Activated T-cell treated with anti-CD3 and anti-CD28 coated beads for 48 hours (primary cell): ENCODE data around the gene QSOX2.

Experiments
- DNase-seq: peaks from one replicate; pipeline ENCODE4 v3.0.0-alpha.2; 2020; ENCODE audit warnings: low read depth

QSOX2 gene

GRCh38 chr9:136190237-136190601 lies 55.4 kb downstream of the QSOX2 start:
- DNase-seq: no peak

GRCh38 chr9:136189394-136190236 lies 56.0 kb downstream of the QSOX2 start:
- DNase-seq: no peak

- DNase-seq: no peak
Measured at GRCh38 chr9:136187683-136188586, 57.7 kb downstream of the QSOX2 start.

DNA sequence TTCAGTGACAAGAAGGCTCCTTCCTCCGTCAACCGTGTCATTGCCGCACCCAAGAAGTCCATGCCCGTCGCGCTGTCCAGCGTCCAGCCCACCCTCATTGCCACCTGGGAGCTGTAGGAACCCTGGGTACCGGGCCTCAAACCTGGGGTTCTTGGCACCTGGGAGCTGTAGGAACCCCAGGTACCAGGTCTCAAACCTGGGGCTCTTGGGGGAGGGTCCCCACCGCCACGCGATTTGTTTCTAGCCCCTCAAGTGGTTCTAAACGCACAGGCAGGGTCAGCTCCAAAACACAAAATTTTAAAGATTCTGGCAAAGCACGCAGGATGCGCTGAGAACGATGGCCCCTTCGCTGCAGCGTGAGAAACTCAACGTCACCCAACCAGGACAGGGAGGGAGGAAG lies 58.4 kb downstream of the QSOX2 start:
- DNase-seq: no peak

GRCh38 chr9:136186386-136186785 lies 59.2 kb downstream of the QSOX2 start:
- no peak for DNase-seq

DNA sequence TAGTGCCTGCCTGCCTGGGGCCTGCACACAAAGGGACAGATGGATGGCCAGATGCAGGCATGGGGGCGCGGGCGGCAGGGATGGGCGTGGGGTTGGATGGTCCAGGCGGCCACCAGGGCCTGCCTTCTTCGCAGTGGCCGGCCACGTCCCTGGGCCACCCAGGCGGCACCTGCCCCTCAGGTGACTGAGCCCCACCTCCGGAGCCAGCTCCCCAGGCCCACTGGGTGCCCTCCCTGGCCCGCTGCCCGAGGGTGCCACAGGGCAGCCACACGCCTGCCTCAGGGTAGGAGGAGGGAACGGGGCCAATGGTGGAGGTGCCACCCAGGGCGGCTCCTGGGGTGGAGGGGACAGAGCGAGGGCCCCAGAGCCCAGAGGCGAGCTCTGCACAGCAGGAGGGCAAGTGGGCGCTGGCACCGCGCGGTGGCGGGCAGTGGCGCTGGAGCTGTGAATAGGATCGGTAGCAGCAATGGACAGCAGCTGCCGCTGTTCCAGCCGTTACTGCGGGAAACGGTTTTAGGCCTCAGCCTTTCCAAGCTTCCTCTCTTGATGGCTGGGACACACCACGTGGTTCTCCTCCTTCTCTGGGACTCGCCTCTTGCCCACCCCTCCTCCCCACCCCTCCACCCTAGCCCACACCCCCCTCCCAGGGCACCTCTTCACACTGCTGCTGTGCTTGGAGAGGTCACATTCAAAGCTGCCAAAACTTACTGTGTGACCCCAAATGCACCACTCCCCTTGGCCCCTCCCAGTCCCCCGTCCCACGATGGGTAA lies 59.8 kb downstream of the QSOX2 start:
- DNase-seq: no peak

- DNase-seq: no peak
Measured at GRCh38 chr9:136185066-136185465, 60.5 kb downstream of the QSOX2 start.

GRCh38 chr9:136182850-136183422 lies 62.7 kb downstream of the QSOX2 start:
- DNase-seq: no peak

DNA sequence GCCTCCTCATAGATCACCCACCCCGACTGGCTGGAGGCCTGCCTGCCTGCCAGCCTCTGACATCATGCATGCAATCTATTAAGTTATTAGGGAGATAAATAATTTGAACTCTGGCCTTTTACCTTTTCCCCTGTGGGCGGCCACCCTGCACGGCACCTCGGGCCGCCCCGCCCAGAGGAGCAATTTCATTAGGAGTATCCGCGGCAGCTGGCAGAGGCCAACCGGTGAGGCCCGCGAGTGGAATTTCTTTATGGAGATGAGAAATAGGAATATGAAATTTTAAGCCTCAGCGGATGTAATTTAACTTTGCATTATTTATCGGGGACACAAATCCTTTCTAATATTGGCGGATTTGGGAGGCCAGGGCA lies 63.2 kb downstream of the QSOX2 start:
- no peak for DNase-seq

- DNase-seq: no peak
Measured at GRCh38 chr9:136181784-136182419, 63.7 kb downstream of the QSOX2 start.

DNA sequence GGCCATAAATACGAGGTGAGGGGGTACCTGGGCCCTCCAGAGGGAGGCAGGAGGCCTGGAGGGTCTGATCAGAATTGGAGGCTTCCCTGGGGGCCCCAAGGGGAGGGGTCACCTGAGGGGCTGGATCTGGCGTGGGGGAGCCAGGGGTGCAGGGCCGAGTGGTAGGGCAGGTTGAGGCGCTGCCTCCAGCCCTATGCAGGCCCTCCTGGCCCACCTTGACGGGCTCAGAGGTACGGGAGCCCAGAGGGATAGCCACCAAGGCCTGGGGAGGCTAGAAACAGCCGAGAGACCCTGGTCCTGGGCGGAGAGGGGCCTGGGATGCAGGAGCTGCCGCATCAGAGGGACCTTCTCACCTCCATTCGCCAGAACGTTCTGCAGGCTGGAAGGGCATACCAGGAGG lies 65.0 kb downstream of the QSOX2 start:
- DNase-seq: no peak

DNA sequence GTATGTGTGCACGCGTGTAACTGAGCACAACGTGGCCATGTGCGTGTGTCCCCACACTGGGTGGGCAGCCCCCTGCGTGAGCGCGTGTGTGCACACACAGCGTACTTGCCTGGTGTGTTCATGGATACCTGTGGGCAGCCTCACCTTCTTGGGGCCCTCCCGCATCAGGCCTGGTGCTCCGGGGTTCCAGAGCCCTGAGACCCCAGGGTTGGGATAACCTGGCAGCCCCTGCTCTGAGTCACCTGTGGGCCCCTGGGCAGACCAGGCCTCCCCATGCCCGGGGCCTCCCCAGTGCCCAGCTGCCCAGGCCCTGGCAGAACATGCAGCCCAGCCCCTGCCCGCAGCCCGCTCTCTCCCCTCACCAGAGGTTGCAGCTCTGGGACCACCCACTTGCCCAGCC lies 65.9 kb downstream of the QSOX2 start:
- DNase-seq: no peak

DNA sequence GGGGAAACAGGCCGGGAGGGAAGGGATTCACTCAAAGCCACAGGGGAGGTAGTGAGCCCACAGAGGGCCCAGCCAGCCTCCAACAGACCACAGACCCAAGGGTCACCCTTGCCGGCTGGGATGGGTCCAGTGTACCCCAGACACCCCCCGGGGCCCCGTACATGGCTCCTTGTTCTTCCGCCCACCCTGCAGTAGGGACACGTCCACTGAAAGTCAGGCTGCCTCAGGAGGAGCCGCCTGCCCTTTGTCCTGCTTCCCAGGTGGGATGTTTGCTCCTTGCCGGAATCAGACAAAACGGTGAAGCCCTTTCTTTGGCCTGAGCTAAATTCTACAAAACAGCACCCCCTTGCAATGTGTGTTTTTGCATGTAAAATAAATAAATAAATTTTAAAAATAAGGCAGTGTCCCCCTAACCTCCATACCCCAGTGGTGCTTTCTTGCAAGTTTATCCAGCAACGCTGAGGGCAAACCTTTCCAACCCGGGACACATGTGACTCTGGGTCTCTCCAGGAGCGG lies 66.5 kb downstream of the QSOX2 start:
- no peak for DNase-seq

- no peak for DNase-seq
Measured at GRCh38 chr9:136178773-136179075, 66.9 kb downstream of the QSOX2 start.

DNA sequence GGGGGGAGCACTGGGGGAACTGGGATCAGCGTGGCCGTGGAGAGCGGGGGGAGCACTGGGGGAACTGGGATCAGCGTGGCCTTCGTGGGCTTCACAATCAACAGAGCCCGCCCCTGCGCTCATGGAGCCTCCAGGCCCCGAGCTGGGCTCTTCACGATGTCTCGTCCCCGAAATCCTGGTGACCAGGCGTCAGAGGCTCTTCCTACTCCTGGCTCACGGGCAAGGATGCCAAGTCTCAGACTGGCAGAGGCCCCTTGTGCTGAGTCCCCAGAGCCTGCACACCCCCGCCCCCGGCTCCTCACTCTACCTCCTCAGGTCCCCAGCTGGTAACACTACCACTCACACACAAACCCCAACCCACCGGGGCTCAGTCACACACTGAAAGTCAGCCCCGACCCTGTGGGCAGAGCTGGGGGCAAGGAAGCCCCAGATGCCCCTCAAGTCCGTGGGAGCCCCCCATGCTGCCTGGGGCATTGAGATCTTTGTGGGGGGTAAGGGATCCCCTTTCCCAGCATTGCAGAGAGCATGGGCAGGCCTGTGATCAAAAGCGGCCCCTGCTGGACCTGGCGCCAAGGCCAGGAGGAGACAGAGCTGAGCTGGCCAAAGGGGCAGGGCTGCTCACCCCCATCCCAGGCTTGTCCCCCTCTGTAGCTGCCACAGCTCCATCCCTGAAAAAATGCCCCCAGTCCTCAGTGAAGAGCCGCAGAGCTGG lies 67.4 kb downstream of the QSOX2 start:
- DNase-seq: no peak

DNA sequence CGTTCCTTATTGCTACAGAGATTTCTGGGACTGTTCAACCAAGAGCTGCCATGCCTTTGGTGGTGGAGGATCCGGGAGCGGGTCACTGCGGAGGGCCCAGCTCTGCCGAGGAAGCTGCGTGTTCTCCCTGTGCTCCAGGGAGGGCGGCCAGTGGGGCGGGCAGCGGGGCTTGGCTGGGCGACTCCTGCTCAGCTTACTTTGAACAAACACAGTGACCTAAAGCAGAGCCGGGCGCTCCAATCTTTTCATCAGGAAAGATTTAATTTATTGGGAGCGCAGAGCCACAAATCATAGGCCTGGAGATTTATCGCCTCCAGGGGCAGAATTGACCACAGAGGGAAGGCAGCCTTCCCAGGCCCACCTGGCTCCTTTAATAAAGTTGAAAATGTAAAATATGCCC lies 68.4 kb downstream of the QSOX2 start:
- DNase-seq: no peak

DNA sequence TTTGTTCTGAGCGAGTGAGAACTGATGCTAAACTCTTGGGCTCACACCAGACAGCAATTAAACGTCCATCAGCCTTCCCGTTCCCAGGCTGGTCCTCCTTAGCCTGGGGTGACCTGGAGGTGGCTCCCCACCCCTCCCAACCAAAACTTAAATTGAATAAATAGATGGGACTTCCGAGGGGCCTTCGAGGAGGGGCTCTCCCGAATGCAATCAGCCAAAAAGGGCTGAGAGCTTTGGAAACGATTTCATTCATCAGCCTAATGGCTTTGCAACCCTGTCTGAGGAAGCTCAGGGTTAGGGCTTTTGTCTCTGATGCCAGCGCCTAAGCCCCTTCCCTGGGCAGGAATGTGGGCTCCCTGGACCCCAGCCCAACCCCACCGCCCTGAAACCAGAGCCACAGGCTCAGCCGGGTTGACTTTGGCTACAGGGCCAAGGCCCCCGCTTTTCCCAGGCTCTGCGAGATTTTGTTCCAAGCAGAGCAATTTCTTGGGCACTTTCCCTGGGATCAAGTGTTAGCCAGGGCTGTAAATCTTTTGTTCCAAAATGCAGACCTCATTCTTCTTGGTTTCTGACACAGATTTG lies 69.9 kb downstream of the QSOX2 start:
- DNase-seq: no peak

GRCh38 chr9:136174779-136175615 lies 70.6 kb downstream of the QSOX2 start:
- no peak for DNase-seq

GRCh38 chr9:136173648-136174290 lies 71.8 kb downstream of the QSOX2 start:
- no peak for DNase-seq
